HG03432 (cell line): ENCODE measurements around the gene PDE12.

Experiments
- ATAC-seq: cut with Tn5 transposase; IDR thresholded peaks from one replicate; pipeline ENCODE4 v1.9.1; 2021; ENCODE audit warnings: mild to moderate bottlenecking, moderate library complexity; ENCODE audit not compliant: unreplicated experiment

PDE12 gene, protein sequence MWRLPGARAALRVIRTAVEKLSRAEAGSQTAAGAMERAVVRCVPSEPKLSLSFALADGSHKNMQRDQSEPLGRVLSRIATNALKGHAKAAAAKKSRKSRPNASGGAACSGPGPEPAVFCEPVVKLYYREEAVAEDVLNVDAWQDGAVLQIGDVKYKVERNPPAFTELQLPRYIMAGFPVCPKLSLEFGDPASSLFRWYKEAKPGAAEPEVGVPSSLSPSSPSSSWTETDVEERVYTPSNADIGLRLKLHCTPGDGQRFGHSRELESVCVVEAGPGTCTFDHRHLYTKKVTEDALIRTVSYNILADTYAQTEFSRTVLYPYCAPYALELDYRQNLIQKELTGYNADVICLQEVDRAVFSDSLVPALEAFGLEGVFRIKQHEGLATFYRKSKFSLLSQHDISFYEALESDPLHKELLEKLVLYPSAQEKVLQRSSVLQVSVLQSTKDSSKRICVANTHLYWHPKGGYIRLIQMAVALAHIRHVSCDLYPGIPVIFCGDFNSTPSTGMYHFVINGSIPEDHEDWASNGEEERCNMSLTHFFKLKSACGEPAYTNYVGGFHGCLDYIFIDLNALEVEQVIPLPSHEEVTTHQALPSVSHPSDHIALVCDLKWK

DNA sequence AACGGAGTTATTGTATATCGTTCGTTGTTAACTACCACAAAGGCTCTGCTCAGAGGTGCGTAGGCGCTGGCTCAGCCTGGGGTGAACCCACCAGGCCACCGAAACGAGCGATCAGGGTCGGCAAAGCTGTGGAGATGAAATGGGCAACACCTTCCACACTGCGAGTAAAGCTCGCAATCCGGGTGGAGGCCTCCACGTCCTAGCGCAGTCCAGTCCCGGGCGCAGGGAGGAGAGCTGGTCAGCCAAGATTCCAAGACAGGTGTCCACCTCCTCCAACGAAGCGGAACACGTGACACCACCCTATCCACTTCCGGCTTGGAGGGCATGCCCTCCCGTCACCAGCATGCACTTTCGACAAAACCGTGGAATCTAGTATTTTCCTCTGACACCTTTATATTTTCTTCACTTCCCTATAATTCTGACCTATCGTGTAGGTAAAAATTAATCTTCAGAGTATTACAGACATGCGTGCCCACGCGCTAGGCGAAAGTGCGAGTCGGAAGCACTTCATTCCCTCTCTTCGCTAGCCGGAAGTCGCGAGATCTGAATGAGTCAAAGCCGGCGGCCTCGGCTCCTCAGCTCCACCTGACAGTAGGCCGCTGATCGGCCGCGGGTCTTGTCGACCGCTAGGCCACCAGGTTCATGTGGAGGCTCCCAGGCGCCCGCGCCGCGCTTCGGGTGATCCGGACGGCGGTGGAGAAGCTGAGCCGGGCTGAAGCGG lies at the start of gene PDE12:
Gene PDE12 (plus strand): TSS at position 537 of the 721 bp plus-strand sequence. CDS start 106 bp downstream, at position 643.
- peak; percentile 87 for ATAC-seq

DNA sequence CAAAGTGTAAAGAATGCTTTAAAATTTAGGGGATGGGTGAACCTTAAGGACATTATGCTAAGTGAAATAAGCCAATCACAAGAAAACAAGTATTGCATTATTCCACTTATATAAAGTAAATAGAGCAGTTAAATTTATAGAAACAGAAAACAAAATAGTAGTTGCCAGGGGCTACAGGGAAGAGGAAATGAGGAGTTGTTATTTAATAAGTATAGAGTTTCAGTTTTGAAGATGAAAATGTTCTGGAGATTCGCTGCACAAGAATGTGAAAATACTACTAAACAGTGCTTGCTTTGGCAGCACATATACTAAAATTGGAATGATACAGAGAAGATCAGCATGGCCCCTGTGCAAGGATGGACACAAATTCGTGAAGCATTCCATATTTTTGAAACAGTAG lies 43.9 kb upstream of the PDE12 start:
- no peak for ATAC-seq

DNA sequence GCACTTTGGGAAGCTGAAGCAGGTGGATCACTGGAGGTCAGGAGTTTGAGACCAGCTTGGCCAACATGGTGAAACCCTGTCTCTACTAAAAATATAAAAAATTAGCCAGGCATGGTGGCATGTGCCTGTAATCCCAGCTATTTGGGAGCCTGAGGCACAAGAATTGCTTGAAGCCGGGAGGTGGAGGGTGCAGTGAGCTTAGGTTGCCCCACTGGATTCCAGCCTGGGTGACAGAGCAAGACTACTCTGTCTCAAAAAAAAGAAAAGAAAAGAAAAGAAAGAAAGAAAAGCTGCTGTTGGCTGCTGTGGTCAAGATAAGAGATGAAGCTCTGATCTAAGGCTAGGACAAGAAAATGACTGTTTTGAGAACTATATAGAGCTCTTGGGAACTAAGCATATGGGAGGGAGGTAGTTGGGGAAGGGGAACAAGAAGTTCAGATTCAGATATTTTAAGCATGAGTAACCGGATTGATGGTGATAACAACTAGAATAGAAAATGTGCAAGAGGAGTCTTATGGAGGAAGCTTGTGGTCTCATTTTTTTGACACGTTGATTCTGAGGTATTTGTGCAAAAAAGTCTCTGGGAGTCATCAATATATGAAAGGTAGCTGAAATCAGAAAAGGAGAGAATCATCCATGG lies 37.7 kb upstream of the PDE12 start:
- no peak for ATAC-seq

DNA sequence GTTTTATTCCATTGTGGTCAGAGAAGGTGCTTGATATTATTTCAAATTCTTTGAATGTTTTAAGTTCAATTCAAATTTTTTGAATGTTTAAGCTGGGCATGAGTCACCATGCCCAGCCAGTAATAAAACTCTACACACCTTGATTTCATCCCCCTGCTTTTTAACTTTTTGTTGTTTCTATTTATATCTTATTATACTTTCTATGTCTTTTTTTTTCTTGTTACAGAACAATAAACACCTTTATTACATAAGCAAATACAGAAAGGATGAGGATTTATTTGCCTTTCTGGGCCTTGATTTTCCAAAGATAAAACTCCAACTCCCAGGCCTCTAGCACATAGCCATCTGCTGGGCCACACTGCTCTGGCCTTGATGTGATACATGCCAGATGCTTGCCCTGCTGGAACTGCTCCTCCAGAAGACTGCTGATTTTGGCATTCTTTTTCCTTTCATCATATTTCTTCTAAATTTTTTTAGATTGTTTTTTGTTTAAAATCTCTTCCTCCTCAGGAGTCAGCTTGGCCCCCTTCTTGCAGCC lies 25.9 kb upstream of the PDE12 start:
- ATAC-seq = no peak

- ATAC-seq = no peak
These were observed 17.6 kb upstream of the PDE12 start for GRCh38 chr3:57538465-57538864.

- no peak for ATAC-seq
These were observed 11.6 kb upstream of the PDE12 start, which contains the start of gene DNAH12 for GRCh38 chr3:57544181-57545125. DNAH12 (minus strand) TSS chr3:57544344; CDS start chr3:57542870, 1,474 bp downstream.

DNA sequence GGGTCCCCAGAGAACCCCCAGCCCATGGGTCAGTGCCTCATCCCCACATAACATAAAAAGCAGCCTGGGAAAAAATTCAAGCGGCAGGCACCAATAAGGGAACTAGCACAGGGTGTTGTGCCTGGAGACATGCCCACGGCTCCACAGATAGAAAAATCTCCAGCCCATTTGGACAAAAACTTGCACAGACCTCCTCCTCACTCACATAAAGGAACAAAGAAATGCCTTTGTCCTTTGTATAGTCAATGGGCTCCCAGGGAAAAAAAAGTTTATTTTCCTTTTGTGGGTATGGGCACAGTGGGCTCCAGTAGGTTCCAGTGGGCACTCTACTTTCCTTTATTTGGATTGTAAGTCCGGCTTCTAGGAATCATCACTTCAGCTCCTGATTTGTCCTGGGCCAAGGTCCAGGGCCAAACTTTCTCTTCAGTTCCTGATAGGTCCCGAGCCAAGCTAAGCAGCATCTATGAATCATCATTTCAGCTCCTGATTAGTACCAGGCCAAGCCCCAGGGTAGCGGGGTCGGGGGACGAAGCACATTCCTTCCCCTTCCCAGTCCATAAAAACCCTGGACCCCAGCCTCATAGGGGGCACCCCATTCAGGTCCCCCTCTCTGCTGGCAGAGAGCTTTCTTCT lies 10.3 kb upstream of the PDE12 start:
- no peak for ATAC-seq

DNA sequence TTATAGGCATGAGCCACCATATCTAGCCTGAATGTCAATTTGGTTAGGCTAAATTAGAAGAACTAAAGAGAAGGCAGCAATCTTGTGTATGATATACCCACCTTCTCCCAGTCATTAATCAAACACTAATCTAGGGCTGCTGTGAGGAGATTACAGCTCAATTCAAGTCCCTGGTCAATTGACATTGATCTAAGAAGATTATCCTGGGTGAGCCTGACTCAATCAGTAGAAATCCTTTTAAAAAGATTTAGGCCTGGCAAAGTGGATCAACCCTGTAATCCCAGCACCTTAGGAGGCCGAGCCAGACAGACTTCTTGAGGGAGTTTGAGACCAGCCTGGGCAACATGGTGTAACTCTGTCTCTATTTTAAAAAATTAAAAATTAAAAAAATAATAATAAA lies 9.5 kb upstream of the PDE12 start:
- no peak for ATAC-seq

- ATAC-seq = no peak
These were observed 768 bp upstream of the PDE12 start for GRCh38 chr3:57555306-57555705.

GRCh38 chr3:57556459-57557084 lies 498 bp downstream of the PDE12 start:
- ATAC-seq = peak; percentile 38

GRCh38 chr3:57557085-57557537 lies 1.0 kb downstream of the PDE12 start:
- peak; percentile 12 for ATAC-seq

- no peak for ATAC-seq
These were observed 3.5 kb downstream of the PDE12 start for GRCh38 chr3:57559526-57559925.

DNA sequence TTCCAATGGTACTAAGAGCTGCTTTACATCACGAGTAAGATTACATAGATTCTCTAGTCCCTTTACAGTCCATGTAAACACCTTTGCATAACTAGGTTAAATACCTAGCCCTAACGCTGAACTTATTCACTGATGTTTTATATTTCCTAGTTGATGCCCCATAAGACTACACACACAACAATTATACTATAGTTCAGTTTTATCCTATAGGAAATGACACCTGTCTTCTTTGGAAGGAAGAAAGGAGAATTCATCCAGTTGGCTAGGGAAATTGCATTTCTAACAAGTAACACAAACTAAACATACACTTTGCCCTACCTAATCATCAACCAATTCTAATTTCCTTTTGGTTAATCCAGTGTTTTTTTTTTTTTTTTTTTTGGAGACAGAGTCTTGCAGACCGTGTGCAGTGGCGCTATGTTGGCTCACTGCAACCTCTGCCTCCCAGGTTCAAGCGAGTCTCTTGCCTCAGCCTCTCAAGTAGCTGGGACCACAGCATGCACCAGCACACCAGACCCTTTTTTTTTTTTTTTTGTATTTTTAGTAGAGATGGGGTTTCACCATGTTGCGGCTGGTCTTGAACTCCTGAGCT lies 13.9 kb downstream of the PDE12 start:
- ATAC-seq = no peak

- no peak for ATAC-seq
These were observed 14.8 kb downstream of the PDE12 start for GRCh38 chr3:57570878-57571277.

DNA sequence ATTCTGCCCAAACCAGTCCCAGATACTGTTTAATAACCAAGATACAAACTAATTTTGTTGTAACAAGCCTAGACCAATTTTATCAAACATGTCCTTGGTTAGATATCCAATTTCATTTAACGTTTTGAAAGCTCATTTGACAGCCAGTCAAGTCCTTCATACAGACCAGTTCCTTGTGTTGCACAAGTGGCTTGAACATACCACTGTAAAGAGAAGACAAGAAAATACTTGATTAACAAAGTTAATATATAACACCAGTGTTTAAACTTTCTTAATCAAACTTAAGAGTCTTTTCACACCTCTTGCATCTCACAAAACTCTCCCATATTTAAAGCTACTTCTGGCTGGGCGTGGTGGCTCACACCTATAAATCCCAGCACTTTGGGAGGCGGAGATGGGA lies 16.0 kb downstream of the PDE12 start:
- ATAC-seq = no peak

DNA sequence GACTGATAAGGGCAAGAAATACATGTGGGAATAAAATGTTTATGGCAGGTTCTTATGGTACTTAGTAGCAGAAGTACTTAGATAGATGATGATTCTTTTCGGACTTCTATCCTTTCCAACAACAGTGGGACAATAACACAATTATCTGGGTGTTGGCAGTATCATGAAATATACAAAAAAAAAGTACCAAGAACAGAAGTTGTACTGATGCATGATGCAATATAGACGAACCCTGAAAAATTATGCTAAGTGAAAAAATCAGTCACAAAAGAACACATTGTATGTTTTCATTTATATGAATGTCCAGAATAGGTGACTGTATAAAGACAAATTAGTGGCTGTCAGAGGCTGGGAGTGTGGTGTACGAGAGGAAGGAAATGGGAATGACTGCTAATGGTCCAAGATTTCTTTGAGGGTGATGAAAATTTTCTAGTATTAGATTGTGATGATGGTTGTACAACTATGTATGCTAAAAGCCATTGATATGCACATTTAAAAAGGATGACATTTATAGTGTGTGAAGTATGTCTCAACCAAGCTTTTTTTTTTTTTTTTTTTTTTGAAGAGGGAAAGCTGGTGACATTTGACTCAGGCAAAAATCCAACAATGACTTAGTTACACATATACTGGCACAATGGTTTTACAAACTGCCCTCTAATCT lies 20.0 kb downstream of the PDE12 start:
- no peak for ATAC-seq

DNA sequence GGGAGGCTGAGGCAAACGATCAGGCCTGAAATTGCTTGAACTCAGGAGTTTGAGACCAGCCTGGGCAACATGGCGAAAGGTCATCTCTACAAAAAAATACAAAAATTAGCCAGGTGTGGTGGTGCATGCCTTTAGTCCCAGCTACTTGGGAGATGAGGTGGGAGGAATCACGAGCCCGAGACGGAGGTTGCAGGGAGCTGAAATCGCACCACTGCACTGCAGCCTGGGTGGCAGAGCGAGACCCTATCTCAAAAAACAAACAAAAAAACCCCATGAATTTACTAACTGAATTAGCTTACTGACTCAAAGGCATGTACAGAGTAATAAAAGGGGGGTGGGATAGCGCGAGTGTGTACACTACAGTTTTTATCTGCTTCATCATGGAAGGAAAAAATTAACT lies 21.7 kb downstream of the PDE12 start:
- ATAC-seq = no peak
